HG03196 (cell line): ENCODE measurements around the gene CLIC6.

Experiments used
- ATAC-seq: cut with Tn5 transposase; IDR thresholded peaks from one replicate; pipeline ENCODE4 v1.9.1; 2021; ENCODE audit not compliant: unreplicated experiment

CLIC6 gene

DNA sequence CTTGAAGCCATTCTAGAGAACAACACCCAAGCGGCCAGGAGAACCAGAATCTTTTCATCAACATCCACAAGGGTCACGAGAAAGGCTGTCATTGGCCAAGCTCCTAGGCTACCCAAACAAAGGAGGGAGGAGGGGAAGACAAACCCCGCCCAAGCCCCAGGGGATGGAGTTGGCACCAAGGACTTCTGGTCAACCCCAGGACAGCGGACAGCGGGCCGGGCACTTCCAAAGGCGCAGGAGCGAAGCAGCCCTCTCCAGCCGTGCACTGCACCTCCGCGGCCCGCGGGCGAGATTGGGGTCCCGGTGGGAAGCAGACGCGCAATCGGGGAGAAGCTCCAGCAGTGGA is at the start of gene CLIC6:
CLIC6 (plus strand) TSS at position 192 of the 346 bp plus-strand sequence. CDS start 395 bp downstream, outside the sequence.
- ATAC-seq = no peak

GRCh38 chr21:34619841-34620665 is 48.7 kb upstream of the CLIC6 start:
- no peak for ATAC-seq

DNA sequence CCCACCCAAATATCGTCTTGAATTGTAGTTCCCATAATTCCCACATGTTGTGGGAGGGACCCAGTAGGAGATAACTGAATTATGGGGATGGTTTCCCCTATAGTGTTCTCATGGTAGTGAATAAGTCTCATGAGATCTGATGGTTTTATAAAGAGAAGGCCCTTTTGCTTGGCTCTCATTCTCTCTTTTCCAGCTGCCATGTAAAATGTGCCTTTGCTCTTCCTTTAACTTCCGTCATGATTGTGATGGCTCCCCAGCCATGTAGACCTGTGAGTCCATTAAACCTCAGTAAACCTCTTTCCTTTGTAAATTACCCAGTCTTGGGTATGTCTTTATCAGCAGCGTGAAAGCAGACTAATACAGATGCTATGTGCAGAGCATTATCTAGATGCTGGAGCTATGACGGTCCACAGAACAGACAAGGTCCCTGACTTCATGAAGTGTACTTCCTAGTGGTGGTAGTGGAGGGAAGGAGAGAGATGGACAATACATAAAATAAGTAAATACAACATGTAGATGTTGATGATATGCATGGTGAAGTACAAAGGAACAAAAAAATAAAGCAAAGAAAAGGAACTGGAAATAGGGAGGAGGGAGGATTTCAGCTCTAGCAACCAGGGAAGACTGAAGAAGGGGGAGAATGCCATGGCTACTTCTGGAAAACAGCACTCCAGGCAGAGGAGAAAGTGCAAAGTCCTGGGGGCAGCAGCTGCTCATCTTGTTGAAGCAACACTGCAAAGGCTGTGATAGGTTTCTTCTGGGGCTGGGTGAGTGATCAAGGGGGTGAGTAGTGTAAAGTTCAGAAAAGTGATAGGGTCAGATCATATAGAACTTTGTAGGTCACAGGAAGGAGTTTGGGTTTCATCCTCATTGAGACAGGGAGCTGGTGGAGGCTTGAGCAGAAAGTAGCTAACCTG is 47.1 kb upstream of the CLIC6 start:
- ATAC-seq = no peak

- no peak for ATAC-seq
Measured at GRCh38 chr21:34623516-34623915, 45.3 kb upstream of the CLIC6 start.

- no peak for ATAC-seq
Measured at GRCh38 chr21:34625030-34625593, 43.7 kb upstream of the CLIC6 start.

DNA sequence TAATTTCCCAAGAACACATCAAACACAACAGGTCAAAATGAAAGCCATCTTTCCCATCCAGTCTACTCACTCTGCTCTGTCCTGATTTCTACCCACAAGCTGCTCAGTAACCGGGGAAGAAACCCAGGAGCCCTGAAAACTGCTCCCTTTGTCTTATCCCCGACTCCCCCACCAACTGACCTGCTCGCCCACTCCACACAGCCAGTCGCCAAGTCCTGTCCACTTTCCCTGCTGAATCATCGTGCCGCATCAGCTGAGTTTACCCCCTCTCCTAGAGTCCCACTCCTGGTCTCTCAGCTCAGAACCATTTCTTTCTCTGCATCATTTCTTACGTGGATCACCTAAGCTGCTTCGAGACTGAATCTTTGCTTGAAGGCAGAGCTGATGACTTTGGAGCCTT is 42.7 kb upstream of the CLIC6 start:
- ATAC-seq = no peak

DNA sequence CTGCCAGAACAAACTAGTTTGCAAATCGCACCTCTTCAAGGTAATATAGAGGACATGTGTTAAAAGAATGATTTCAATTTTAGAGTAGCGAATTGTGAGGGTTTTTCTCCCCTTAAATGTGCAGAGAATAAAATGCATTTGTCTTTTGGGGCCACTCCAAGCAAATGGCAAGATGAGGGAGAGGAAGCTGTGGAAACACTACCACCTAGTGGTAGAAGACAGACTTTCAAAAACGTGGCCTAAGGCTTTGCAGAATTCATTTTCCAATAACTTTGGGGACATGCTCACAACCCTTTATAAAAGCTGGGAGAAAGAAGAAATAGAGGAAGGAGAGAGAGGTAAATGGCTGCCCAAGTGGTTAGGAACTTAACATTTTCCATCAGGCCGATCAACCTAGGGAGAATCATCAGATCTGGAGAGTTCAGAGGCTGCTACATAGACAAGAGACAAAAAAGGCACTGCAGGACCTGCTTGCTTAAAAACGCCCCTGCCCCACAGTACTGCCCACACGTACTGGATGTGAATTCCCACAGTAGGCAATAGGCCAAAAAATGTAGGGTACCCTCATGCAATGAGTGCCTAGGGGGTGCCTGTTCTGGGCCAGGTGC is 38.2 kb upstream of the CLIC6 start:
- ATAC-seq = peak; percentile 55

DNA sequence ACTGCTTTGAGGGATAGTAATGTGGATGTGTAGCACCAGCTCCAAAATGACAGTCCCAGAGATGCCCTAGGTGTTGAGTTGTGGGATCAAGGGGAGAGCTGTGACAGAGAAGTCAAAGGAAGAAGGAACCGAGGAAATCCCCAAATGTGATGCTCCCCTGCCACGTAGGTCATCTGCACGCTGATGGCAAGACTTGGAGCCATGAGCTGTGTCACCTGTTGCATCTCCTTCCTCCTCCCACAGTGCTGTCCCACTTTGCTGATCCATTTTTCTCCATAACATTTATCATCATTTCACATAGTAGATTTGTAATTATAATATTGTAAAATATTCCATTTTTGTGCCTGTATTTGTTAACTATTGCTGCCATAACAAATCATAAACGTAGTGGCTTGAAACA is 36.3 kb upstream of the CLIC6 start:
- ATAC-seq = no peak

DNA sequence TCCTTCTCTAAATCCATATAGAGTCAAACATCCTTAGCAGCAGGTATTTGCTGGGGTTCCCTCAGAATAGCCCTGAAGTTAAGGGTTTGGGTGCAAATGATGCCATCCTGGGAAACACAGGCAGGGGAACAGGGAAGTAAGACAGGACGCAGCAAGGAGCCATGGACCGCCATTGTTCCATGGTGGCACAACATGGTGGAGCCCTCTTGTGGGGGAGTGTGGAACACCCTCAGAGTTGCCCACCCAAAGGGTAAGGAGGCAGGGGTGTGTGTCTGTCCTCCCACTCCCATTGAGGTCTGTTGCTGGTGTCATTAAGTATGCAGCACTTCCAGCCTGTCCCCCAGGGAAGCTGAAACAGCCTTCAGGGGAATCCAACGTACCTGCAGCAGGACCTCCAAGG is 33.5 kb upstream of the CLIC6 start:
- ATAC-seq = no peak

- no peak for ATAC-seq
Measured at GRCh38 chr21:34636961-34637360, 31.8 kb upstream of the CLIC6 start.

DNA sequence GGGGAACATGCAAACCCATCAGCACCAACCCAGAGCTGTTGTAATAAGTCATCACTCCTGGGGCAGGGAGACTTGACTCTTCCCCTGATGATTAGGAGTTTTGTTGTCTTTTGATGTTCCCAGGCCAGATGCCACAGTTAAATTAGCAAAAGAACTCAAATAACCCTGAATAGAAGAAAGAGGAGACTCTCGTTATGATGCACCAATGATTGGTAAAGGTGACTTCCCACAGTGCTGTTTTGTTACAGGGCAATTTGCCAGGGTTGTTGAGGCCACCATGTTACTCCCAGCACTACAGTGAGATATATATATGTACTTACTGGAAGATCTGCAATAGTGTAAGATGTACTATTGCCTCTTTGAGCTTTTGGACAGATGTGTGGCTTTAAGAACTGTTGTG is 29.5 kb upstream of the CLIC6 start:
- no peak for ATAC-seq

DNA sequence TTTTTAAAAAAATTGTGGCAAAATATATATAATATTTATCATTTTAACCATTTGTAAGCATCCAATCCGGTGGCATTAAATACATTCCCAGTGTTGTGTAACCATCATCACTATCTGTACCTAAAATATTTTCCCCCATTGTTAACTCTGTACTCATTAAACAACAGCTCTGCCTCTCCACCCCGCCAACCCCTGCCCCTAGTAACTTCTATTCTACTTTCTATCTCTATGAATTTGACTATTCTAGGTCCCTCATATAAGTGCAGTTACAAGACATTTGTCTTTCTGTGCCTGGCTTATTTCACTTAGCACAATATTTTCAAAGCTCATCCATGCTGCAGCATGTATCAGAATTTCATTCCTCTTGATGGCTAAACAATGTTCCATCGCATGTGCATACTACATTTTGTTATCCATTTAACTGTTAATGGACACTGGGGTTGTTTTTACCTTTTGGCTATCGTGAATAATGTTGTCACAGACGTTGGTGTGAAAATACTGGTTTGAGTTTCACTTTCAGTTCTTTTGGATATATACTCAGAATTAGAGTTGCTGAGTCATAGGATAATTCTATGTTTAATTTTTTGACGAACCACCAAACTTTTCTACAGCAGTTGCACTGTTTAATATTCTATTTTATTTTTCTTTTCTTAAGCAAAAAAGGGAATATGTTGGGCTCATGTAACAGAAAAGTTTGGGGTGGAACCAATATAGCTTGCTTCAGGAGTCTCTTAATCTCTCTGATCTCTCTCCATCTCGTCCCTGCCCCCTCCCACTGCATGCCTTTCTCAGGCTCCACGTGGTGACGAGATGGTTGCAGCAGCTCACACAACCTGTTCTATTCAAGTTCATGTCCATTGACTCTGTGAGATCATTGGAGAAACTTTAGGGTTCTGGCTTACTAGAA is 28.7 kb upstream of the CLIC6 start:
- ATAC-seq = no peak

GRCh38 chr21:34640858-34641257 is 27.9 kb upstream of the CLIC6 start:
- no peak for ATAC-seq

GRCh38 chr21:34642211-34643075 is 26.4 kb upstream of the CLIC6 start:
- ATAC-seq = peak; percentile 52

GRCh38 chr21:34644825-34645224 is 24.0 kb upstream of the CLIC6 start:
- no peak for ATAC-seq

DNA sequence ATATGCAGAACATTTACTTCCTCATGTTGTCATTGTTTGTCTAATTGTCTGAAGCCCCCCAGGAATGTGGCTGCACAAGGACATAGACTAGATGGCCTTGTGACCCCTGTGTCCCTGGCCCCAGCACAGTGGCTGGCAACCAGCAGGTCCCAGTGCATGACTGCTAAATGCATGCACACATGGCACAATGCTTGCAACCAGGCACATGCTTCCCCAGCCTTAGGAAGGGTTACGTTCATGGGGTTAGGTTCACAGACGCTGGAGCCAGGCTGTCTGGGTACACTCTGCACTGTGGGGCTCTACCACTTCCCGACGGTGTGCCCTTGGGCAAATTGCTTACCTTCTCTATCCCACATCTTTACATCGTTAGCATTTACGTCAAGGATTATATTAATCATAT is 21.2 kb upstream of the CLIC6 start:
- no peak for ATAC-seq

- no peak for ATAC-seq
Measured at GRCh38 chr21:34648739-34649297, 20.0 kb upstream of the CLIC6 start.

DNA sequence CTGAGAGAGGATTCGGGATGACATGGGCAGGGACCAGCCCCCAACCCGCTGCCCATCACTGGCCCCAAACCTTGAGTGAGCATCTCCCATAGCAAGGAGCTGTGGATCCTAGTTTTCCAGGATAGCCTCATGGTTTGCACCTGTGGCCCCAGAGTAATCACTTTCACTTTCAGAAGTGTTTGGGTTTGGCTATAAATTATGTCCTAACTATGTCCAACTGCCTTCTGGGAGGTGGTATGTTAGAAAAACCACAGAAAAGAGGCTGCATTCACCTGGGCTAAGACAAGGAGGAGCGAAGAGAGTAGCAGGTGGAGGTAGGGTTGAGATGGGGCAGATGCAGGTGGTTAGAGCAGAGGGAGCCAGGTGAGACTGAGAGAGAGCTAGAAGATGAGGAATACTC is 19.4 kb upstream of the CLIC6 start:
- no peak for ATAC-seq

- ATAC-seq = no peak
Measured at GRCh38 chr21:34650861-34651431, 17.8 kb upstream of the CLIC6 start.
